HCT116 (cell line): ENCODE measurements around the gene OXGR1.

ENCODE experiments used
- CTCF ChIP-seq, 3 experiments: fragments of 200-600 bp in 1 of 3; sonication (generic) in 1 of 3; IDR thresholded peaks in 2 of 3; conservative IDR thresholded peaks in 1 of 3; 2 replicates each; pipeline ENCODE4 v1.5.1; 2012 to 2017; ENCODE audit warnings: low read depth in 2 of 3, low read length in 2 of 3, antibody characterized with exemption in 1 of 3, borderline replicate concordance in 1 of 3, control low read depth in 1 of 3, mild to moderate bottlenecking in 1 of 3, mixed read lengths in 1 of 3, mixed run types in 1 of 3, moderate library complexity in 1 of 3; ENCODE audit not compliant: insufficient read depth in 1 of 3
- EZH2phosphoT487 ChIP-seq: fragments of 200-600 bp; IDR thresholded peaks from 2 replicates; pipeline ENCODE4 v1.6.1; 2018; ENCODE audit warnings: antibody characterized with exemption, borderline replicate concordance
- POLR2AphosphoS5 ChIP-seq: IDR thresholded peaks from 2 replicates; pipeline ENCODE4 v1.6.1; 2011; ENCODE audit warnings: mild to moderate bottlenecking, low read depth, low read length, moderate library complexity
- YY1 ChIP-seq: IDR thresholded peaks from 2 replicates; pipeline ENCODE4 v1.6.1; 2011; ENCODE audit warnings: low read length, low read depth, moderate library complexity, mild to moderate bottlenecking; ENCODE audit not compliant: insufficient replicate concordance; ENCODE audit errors: extremely low read depth

- TF ChIP-seq CTCF (IDR thresholded peaks at IDR 0.05 in 2 of 3, conservative IDR thresholded peaks at IDR 0.05 in 1 of 3; ENCODE audit: borderline replicate concordance in 1 of 3, insufficient read depth in 1 of 3, low read depth in 2 of 3, low read length in 2 of 3): no peak
- TF ChIP-seq EZH2phosphoT487: no peak
- no peak for TF ChIP-seq YY1
- no peak for TF ChIP-seq POLR2AphosphoS5
These were observed 2.6 kb upstream of the OXGR1 start for GRCh38 chr13:96996886-96997285.
